MCF 10A (cell line): ENCODE data around the gene ST7L. TPM values are rescaled to one million over a fixed set of nuclear protein-coding genes. Genes with fewer than 3 reads are reported as not detected.
"Not testable (repeated sequence)": the region's sequence is repeated elsewhere in the genome, so short reads cannot be mapped to it uniquely, and the experiment has no call there.

Source experiments
- BruUV-seq: library from RNA; stranded (reverse); fragments of 400-500 nt; replicated peaks from 2 replicates; lab custom pipeline; 2021; lab: Mats Ljungman, UMichigan
- CTCF ChIA-PET: fragments of 300-600 bp; sonication (Branson Sonifier 250); formaldehyde crosslinking; extraction: SDS; loops from one replicate; lab custom pipeline; 2021; ENCODE audit warnings: antibody characterized with exemption, inconsistent platforms; lab: Yijun Ruan, JAX
- POLR2A ChIA-PET: fragments of 300-600, 350-650 bp; sonication (Branson Sonifier 250); formaldehyde crosslinking; extraction: SDS; loops from one replicate; lab custom pipeline; 2020; ENCODE audit warnings: antibody characterized with exemption, inconsistent platforms; lab: Yijun Ruan, JAX
- DNase-seq: peaks from one replicate; pipeline ENCODE4 v3.0.0-alpha.2; 2018; ENCODE audit not compliant: unreplicated experiment
- H3K27ac Mint-ChIP-seq: one replicate; pipeline ENCODE4 v1.8.0; 2022; ENCODE audit warnings: mild to moderate bottlenecking, low read depth, mixed read lengths; ENCODE audit not compliant: unreplicated experiment
- H3K27me3 Mint-ChIP-seq: one replicate; pipeline ENCODE4 v1.8.0; 2022; ENCODE audit warnings: mixed read lengths; ENCODE audit not compliant: insufficient read depth, unreplicated experiment
- H3K36me3 Mint-ChIP-seq: one replicate; pipeline ENCODE4 v1.8.0; 2022; ENCODE audit warnings: mild to moderate bottlenecking, moderate library complexity, mixed read lengths; ENCODE audit not compliant: insufficient read depth, unreplicated experiment
- H3K4me1 Mint-ChIP-seq: one replicate; pipeline ENCODE4 v1.8.0; 2022; ENCODE audit warnings: mixed read lengths; ENCODE audit not compliant: insufficient read depth, unreplicated experiment
- H3K4me3 Mint-ChIP-seq: one replicate; pipeline ENCODE4 v1.8.0; 2022; ENCODE audit warnings: mild to moderate bottlenecking, moderate library complexity, mixed read lengths; ENCODE audit not compliant: unreplicated experiment
- H3K9me3 Mint-ChIP-seq: one replicate; pipeline ENCODE4 v1.8.0; 2022; ENCODE audit warnings: mixed read lengths; ENCODE audit not compliant: unreplicated experiment
- intact Hi-C: fragments of 100-400 bp; cut with micrococcal nuclease; formaldehyde crosslinking; loops from 2 replicates; pipeline ENCODE4 v1.14.1; 2022
- total RNA-seq: library from RNA; stranded (reverse); gene quantifications from 2 replicates; pipeline ENCODE4 v1.2.3, GENCODE V29; 2022
- TF ChIP-seq, protein P1 (sequence below): fragments of 200-600 bp; IDR thresholded peaks from one replicate; pipeline ENCODE4 v1.8.0; 2022; ENCODE audit warnings: antibody characterized with exemption, mild to moderate bottlenecking; ENCODE audit not compliant: unreplicated experiment

ST7L gene
- total RNA-seq, 1 experiment from 2014 or later, result 25.5 TPM

DNA sequence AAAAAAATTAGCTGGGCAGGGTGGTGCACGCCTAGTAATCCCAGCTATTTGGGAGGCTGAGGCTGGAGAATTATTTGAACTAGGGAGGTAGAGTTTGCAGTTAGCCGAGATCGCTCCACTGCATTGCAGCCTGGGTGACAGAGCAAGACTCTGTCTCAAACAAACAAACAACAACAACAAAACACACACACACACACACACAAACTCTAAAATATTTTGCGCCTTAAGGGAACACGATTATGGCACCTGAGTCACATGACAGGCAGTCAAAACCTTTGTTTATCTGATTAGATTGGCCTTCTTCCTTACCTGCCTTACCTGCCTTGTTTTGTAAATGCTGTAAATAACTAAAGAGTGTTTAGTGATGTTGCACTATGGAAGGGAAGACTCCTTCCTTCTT lies 130.8 kb downstream of the ST7L start:
- intact Hi-C loops, result no loop called here
- CTCF ChIA-PET, result interaction anchor here (0.6 to 1.5 kb wide), 3 partner anchors 22 to 119 kb away, joined by 3 to 5 read pairs (median 4); no protein-coding TSS in a partner anchor
- Mint-ChIP-seq H3K4me1 (no peaks in the 10 kb centered on the region), H3K4me3 (no peak overlapping the region), H3K27ac (no peak overlapping the region), H3K36me3 (no peaks in the 10 kb centered on the region), H3K9me3 (no peaks in the 10 kb centered on the region), H3K27me3 (no peaks in the 10 kb centered on the region)
- BruUV-seq, result no TSS peak
- DNase-seq, result no peak
- POLR2A ChIA-PET, result interaction anchor here (0.6 to 0.7 kb wide), 2 partner anchors 10 to 131 kb away, joined by 3 read pairs; partner anchors contain the start of gene ST7L
- TF ChIP-seq, protein P1, sequence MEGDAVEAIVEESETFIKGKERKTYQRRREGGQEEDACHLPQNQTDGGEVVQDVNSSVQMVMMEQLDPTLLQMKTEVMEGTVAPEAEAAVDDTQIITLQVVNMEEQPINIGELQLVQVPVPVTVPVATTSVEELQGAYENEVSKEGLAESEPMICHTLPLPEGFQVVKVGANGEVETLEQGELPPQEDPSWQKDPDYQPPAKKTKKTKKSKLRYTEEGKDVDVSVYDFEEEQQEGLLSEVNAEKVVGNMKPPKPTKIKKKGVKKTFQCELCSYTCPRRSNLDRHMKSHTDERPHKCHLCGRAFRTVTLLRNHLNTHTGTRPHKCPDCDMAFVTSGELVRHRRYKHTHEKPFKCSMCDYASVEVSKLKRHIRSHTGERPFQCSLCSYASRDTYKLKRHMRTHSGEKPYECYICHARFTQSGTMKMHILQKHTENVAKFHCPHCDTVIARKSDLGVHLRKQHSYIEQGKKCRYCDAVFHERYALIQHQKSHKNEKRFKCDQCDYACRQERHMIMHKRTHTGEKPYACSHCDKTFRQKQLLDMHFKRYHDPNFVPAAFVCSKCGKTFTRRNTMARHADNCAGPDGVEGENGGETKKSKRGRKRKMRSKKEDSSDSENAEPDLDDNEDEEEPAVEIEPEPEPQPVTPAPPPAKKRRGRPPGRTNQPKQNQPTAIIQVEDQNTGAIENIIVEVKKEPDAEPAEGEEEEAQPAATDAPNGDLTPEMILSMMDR, result no peak

DNA sequence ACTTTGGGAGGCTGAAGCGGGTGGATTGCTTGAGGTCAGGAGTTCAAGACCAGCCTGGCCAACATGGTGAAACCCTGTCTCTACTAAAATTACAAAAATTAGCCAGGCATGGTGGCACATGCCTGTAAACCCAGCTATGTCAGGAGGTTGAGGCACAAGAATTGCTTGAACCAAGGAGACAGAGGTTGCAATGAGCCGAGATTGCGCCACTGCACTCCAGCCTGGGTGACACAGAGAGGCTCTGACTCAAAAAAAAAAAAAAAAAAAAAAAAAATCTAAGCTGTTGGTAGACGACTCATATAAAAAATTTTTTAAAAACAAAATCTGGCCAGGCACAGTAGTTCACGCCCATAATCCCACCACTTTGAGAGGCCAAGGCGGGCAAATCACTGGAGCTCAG lies 131.3 kb downstream of the ST7L start:
- BruUV-seq, H3K27ac Mint-ChIP-seq, intact Hi-C loops, H3K36me3 Mint-ChIP-seq, H3K4me1 Mint-ChIP-seq, H3K4me3 Mint-ChIP-seq, H3K9me3 Mint-ChIP-seq, POLR2A ChIA-PET, H3K27me3 Mint-ChIP-seq: not testable (repeated sequence)
- peak; percentile 13 for DNase-seq
- CTCF ChIA-PET, result interaction anchor here (0.6 to 1.5 kb wide), 3 partner anchors 22 to 118 kb away, joined by 3 to 5 read pairs (median 4); no protein-coding TSS in a partner anchor

DNA sequence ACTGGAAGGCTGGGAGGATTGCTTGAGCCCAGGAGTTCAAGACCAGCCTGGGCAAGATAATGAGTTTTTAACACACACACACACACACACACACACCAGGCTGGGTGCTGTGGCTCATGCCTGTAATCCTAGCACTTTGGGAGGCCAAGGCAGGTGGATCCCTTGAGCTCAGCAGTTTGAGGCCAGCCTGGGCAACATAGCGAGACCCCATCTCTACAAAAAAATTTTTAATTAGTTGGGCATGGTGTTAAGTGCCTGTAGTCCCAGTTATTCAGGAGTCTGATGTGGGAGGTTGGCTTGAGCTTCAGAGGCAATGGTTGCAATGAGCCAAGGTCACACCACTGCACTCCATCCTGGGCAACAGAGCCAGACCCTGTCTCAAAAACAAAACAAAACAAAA lies 132.9 kb downstream of the ST7L start:
- POLR2A ChIA-PET, result interaction anchor here (0.6 kb wide), 1 partner anchor 135 kb away, joined by 4 read pairs; no protein-coding TSS in a partner anchor

DNA sequence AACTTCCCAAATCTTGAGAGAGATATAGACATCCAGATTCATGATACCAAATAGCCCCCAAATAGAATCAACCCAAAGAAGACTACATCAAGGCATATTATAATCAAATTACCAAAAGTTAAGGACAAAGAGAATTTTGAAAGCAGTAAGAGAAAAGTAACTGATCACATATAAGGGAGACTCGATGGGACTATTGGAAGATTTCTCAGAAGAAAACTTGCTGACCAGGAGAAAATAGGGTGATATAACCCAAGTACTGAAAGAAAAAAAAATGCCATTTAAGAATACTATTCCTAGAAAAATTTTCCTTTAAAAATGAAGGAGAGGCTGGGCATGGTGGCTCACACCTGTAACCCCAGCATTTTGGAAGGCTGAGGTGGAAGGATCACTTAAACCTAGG lies 140.6 kb downstream of the ST7L start:
- Mint-ChIP-seq H3K27me3 (no peaks in the 10 kb centered on the region), H3K9me3 (peaks cover 15% of the 10 kb centered on the region), H3K4me3 (no peak overlapping the region), H3K27ac (no peak overlapping the region), H3K4me1 (no peaks in the 10 kb centered on the region), H3K36me3 (no peaks in the 10 kb centered on the region)
- DNase-seq, result no peak
- CTCF ChIA-PET, result interaction anchor here (0.6 to 0.9 kb wide), 2 partner anchors 63 to 87 kb away, joined by 3 to 4 read pairs; no protein-coding TSS in a partner anchor
- no TSS peak for BruUV-seq
- POLR2A ChIA-PET, result no interaction called here
- intact Hi-C loops, result no loop called here
- TF ChIP-seq, protein P1, result no peak

More for the DNA sequence above, 132.9 kb downstream of the ST7L start:
- H3K4me1 Mint-ChIP-seq, H3K9me3 Mint-ChIP-seq, H3K27ac Mint-ChIP-seq, H3K27me3 Mint-ChIP-seq, H3K4me3 Mint-ChIP-seq, intact Hi-C loops, H3K36me3 Mint-ChIP-seq, DNase-seq, BruUV-seq: not testable (repeated sequence)
- CTCF ChIA-PET, result interaction anchor here (1.0 to 1.2 kb wide), 3 partner anchors 16 to 230 kb away, joined by 4 to 5 read pairs (median 4); no protein-coding TSS in a partner anchor

DNA sequence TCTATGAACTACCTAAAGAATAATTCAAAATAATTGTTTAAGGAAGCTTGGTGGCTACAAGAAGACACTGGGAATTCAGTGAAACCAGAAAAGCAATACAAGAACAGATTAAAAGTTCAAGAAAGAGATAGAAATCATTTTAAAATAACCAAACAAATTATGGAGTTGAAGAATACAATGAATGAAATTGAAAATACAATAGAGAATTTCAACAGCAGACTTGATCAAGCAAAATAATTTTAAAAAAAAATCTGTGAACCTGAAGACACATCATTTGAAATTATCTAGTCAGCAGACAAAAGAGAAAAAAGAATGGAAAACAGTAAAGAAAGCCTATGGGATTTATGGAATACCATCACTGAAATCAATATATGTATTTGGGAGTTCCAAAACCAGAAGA lies 141.4 kb downstream of the ST7L start:
- H3K36me3 Mint-ChIP-seq, result no peaks in the 10 kb centered on the region
- H3K27ac Mint-ChIP-seq, result no peak overlapping the region
- POLR2A ChIA-PET, result interaction anchor here (0.5 kb wide), 1 partner anchor 714 kb away, joined by 3 read pairs; no protein-coding TSS in a partner anchor
- H3K4me3 Mint-ChIP-seq, result no peak overlapping the region
- TF ChIP-seq, protein P1, result no peak
- DNase-seq, result no peak
- no peaks in the 10 kb centered on the region for H3K27me3 Mint-ChIP-seq
- H3K4me1 Mint-ChIP-seq, result no peaks in the 10 kb centered on the region
- CTCF ChIA-PET, result interaction anchor here (0.6 to 0.9 kb wide), 4 partner anchors 11 to 108 kb away, joined by 3 to 4 read pairs (median 4); no protein-coding TSS in a partner anchor
- H3K9me3 Mint-ChIP-seq, result peaks cover 15% of the 10 kb centered on the region
- intact Hi-C loops, result no loop called here
- no TSS peak for BruUV-seq
